OCI-LY7 (cell line): Measurements from ENCODE around the gene NACC2. TPM values are rescaled to one million over a fixed set of nuclear protein-coding genes. Genes with fewer than 3 reads are reported as not detected.

ENCODE experiments used
- BruUV-seq: library from RNA; stranded (reverse); fragments of 400-500 nt; replicated peaks from 2 replicates; lab custom pipeline; 2021; lab: Mats Ljungman, UMichigan
- CTCF ChIA-PET: fragments of 300-600 bp; sonication (Branson Sonifier 250); formaldehyde crosslinking; loops from one replicate; lab custom pipeline; 2022; ENCODE audit warnings: antibody characterized with exemption; ENCODE audit not compliant: unreplicated experiment; lab: Charles Lee
- POLR2A ChIA-PET: fragments of 300-600 bp; sonication (Branson Sonifier 250); formaldehyde crosslinking; loops from one replicate; lab custom pipeline; 2022; ENCODE audit warnings: antibody characterized with exemption; lab: Charles Lee
- DNase-seq: peaks from one replicate; pipeline ENCODE4 v3.0.0-alpha.2; 2015; ENCODE audit warnings: low spot score
- H2AFZ ChIP-seq: fragments of 200-600 bp; sonication (generic), shearing (Covaris generic); 2 replicates; pipeline ENCODE4 v1.6.1; 2014; ENCODE audit warnings: mild to moderate bottlenecking, antibody characterized with exemption, low read length, moderate library complexity
- H3K27ac ChIP-seq: fragments of 200-600 bp; sonication (generic); 2 replicates; pipeline ENCODE4 v1.5.1; 2014; ENCODE audit warnings: mixed run types, low read depth, mild to moderate bottlenecking, moderate library complexity, low read length, inconsistent platforms; ENCODE audit not compliant: poor library complexity, severe bottlenecking
- H3K36me3 ChIP-seq: fragments of 200-600 bp; sonication (generic); 2 replicates; pipeline ENCODE4 v1.6.1; 2014; ENCODE audit warnings: mild to moderate bottlenecking, antibody characterized with exemption, low read length, moderate library complexity, mixed read lengths; ENCODE audit not compliant: insufficient read depth
- H3K4me1 ChIP-seq: fragments of 200-600 bp; sonication (generic); 2 replicates; pipeline ENCODE4 v1.5.1; 2014; ENCODE audit warnings: mild to moderate bottlenecking, low read length; ENCODE audit not compliant: insufficient read depth, poor library complexity, severe bottlenecking
- H3K4me2 ChIP-seq: fragments of 200-600 bp; sonication (generic); 2 replicates; pipeline ENCODE4 v1.6.1; 2014; ENCODE audit warnings: mild to moderate bottlenecking, low read length
- H3K4me3 ChIP-seq: fragments of 200-600 bp; sonication (generic); 2 replicates; pipeline ENCODE4 v1.5.1; 2014; ENCODE audit warnings: mild to moderate bottlenecking, low read depth, low read length; ENCODE audit not compliant: poor library complexity, severe bottlenecking
- H3K79me2 ChIP-seq: fragments of 200-600 bp; sonication (generic); 2 replicates; pipeline ENCODE4 v1.6.1; 2016; ENCODE audit warnings: low read depth, mild to moderate bottlenecking, low read length, moderate library complexity, mixed read lengths; ENCODE audit not compliant: insufficient read depth
- H3K9me2 ChIP-seq: fragments of 200-600 bp; sonication (generic); 2 replicates; pipeline ENCODE4 v1.6.1; 2016; ENCODE audit warnings: mild to moderate bottlenecking, low read length, mixed read lengths; ENCODE audit not compliant: insufficient read depth
- H3K9me3 ChIP-seq: fragments of 200-600 bp; sonication (generic); 2 replicates; pipeline ENCODE4 v1.6.1; 2014; ENCODE audit warnings: mild to moderate bottlenecking, mixed run types, low read length, mixed read lengths
- H4K20me1 ChIP-seq: fragments of 200-600 bp; sonication (generic); 2 replicates; pipeline ENCODE4 v1.6.1; 2014; ENCODE audit warnings: mild to moderate bottlenecking, antibody characterized with exemption, low read length, moderate library complexity, mixed read lengths; ENCODE audit not compliant: insufficient read depth
- EZH2phosphoT487 ChIP-seq: fragments of 200-600 bp; sonication (generic); IDR thresholded peaks from 2 replicates; pipeline ENCODE4 v1.6.1; 2018; ENCODE audit warnings: low read depth, borderline replicate concordance, mild to moderate bottlenecking, mixed run types, antibody characterized with exemption, low read length, moderate library complexity, mixed read lengths
- intact Hi-C: fragments of 100-400 bp; cut with micrococcal nuclease; formaldehyde crosslinking; loops from one replicate; pipeline ENCODE4 v1.10.0; 2022; ENCODE audit not compliant: unreplicated experiment
- total RNA-seq, 2 experiments: library from RNA; depleted of rRNA in 1 of 2; stranded (reverse); fragments of >200 nt in 1 of 2; shearing (Covaris generic) in 1 of 2; gene quantifications; 2 replicates each; pipeline ENCODE4 v1.2.3, GENCODE V29; 2014 to 2022
- TF ChIP-seq, protein P1 (sequence below): fragments of 200-600 bp; sonication (generic); conservative IDR thresholded peaks from 2 replicates; pipeline ENCODE4 v1.5.1; 2014; ENCODE audit warnings: mild to moderate bottlenecking, antibody characterized with exemption, low read length, moderate library complexity, mixed read lengths

NACC2 gene
- total RNA-seq, 2 experiments from 2014 or later, result 0.38 to 0.72 TPM

DNA sequence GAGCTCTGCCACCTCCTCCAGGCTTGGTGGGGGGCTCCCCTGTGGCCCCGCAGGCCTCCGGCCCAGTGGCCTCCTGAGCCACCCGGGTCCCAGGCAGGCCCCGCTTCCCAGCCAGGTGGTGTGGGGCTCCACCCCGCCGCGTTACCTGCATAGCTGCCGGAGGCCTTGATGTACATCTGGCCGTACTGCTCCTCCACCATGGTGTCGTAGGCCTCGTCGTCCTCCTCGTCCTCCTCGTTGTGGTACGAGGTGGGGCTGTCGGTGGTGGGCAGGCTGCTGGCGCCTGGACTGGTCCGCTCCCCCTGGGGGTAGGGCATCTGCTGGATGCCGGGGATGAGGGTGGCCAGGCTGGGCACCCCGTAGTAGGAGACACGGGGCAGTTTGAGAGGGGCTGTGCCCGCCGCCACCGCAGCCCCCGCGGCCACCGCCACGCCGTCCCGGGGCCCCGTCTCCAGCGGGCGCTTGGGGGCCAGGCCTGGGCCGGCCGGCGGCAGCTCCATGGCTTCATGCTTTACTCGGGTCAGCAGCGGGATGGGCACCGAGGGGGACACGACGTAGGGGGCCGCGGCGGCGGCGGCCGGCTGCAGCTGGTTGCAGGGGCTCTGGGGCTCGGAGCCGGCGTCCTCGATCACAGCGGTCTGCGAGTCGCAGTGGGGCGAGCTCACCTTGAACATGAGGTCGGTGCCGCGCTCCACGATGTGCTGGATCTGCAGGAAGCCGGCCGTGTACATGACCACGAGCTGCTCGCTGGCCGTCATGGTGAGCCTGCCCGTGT, 45.4 kb downstream of the NACC2 start:
- CTCF ChIA-PET, result no interaction called here

DNA sequence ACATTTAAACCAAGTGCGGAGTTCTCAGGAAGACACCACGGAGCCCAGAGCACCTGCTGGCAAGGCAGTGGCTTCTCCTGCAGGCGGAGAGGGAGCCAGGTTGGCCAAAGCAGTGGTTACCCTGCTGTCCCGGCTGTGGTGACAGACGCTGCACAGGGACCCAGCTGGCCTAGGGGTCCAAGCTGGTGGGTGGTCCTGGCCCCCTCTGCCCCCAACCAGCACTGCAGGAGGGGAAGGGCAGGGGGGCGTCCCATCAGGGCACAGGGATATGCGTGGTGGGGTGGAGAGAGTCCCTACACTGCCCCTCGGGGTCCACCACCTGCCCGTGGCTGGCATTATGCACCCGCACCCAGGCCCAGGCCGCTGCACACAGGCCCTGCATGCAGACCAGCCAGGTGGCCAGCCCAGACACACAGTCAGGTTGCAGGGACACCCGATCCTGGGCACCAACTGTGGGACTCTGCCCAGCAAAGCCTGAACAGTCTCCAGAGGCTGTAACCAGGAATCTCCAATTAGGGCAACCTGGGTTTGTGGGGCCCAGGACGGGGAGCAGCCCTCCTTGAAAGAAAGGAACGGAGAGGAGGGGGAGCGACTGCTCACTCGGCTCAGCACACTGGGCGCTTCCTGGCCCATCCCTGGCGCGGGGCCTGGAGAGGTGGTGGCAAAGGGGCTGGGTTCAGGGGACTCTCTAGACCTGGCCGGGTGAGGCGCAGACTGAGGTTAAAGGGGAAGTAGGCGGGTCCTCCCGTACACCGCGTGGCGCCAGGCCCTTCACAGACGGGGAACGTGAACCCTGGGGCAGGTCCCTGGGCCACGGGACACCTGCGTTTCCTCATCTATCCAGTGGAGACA, 46.3 kb downstream of the NACC2 start:
- no peaks in the 10 kb centered on the region for H3K79me2 ChIP-seq
- no peaks in the 10 kb centered on the region for H4K20me1 ChIP-seq
- H2AFZ ChIP-seq, result no peak overlapping the region
- no TSS peak for BruUV-seq
- TF ChIP-seq, protein P1, sequence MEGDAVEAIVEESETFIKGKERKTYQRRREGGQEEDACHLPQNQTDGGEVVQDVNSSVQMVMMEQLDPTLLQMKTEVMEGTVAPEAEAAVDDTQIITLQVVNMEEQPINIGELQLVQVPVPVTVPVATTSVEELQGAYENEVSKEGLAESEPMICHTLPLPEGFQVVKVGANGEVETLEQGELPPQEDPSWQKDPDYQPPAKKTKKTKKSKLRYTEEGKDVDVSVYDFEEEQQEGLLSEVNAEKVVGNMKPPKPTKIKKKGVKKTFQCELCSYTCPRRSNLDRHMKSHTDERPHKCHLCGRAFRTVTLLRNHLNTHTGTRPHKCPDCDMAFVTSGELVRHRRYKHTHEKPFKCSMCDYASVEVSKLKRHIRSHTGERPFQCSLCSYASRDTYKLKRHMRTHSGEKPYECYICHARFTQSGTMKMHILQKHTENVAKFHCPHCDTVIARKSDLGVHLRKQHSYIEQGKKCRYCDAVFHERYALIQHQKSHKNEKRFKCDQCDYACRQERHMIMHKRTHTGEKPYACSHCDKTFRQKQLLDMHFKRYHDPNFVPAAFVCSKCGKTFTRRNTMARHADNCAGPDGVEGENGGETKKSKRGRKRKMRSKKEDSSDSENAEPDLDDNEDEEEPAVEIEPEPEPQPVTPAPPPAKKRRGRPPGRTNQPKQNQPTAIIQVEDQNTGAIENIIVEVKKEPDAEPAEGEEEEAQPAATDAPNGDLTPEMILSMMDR, result no peak
- TF ChIP-seq EZH2phosphoT487, result no peak
- ChIA-PET POLR2A (no interaction called here), CTCF (no interaction called here)
- H3K4me1 ChIP-seq, result no peaks in the 10 kb centered on the region
- H3K36me3 ChIP-seq, result no peaks in the 10 kb centered on the region
- H3K4me3 ChIP-seq, result no peak overlapping the region
- no peak for DNase-seq
- no peak overlapping the region for H3K4me2 ChIP-seq
- no peak overlapping the region for H3K27ac ChIP-seq
- H3K9me2 ChIP-seq, result no peaks in the 10 kb centered on the region
- intact Hi-C loops, result no loop called here
- H3K9me3 ChIP-seq, result no peaks in the 10 kb centered on the region

More for the DNA sequence above, 45.4 kb downstream of the NACC2 start:
- Histone ChIP-seq H3K9me3 (no peaks in the 10 kb centered on the region), H3K4me3 (no peak overlapping the region), H3K79me2 (no peaks in the 10 kb centered on the region), H3K9me2 (no peaks in the 10 kb centered on the region), H3K4me2 (no peak overlapping the region), H2AFZ (no peak overlapping the region), H3K27ac (no peak overlapping the region), H3K4me1 (no peaks in the 10 kb centered on the region), H3K36me3 (no peaks in the 10 kb centered on the region), H4K20me1 (no peaks in the 10 kb centered on the region)
- TF ChIP-seq EZH2phosphoT487, result no peak
- TF ChIP-seq, protein P1, result no peak
- BruUV-seq, result no TSS peak
- POLR2A ChIA-PET, result no interaction called here
- no peak for DNase-seq
- intact Hi-C loops, result no loop called here
